Right ventricle myocardium superior (tissue), 1 donor: ENCODE measurements around the gene KCNJ9. TPM values are rescaled to one million over a fixed set of nuclear protein-coding genes. Genes with fewer than 3 reads are reported as not detected.

Experiments
- ATAC-seq: fragments of 200-7000 bp; cut with Tn5 transposase; one replicate; pipeline ENCODE4 v1.9.1; 2020; ENCODE audit warnings: mild to moderate bottlenecking; ENCODE audit not compliant: poor library complexity
- DNase-seq: peaks from one replicate; pipeline ENCODE4 v3.0.0-alpha.2; 2020
- intact Hi-C: fragments of 100-400 bp; cut with DNase I; formaldehyde crosslinking; loops from one replicate; pipeline ENCODE4 v1.11.2; 2022
- total RNA-seq: library from RNA; stranded (reverse); fragmentation: NEBNext Ultra II Directional; extraction: Animal tissue kit (Norgen Biotek cat#: 25700); gene quantifications from one replicate; pipeline ENCODE4 v1.2.1, GENCODE V29; 2021
- donor health status: DM: no; HTN: yes; CAD: no; lungs with severe emphysema.

KCNJ9 gene
- total RNA-seq, 1 donor from 2014 or later, result not detected

DNA sequence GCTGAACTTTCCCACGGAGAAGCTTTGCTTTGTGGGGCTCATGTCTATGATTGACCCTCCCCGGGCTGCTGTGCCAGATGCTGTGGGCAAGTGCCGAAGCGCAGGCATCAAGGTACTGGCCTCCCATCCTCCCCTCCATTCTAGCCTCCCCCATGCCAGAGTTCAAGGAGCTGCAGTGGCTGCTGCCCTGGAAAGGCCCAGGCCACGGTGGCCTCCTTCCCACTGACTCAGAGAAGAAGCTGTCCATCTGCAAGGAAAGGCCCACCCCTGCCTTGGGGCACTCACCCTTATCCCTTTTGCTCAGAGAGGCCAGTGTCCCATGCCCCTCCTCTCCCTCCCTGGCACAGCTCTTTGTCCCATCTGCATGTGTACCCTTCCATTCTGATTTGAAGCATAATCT lies 49.1 kb downstream of the KCNJ9 start:
- no peak for ATAC-seq
- intact Hi-C loops, result no loop called here
- no peak for DNase-seq

DNA sequence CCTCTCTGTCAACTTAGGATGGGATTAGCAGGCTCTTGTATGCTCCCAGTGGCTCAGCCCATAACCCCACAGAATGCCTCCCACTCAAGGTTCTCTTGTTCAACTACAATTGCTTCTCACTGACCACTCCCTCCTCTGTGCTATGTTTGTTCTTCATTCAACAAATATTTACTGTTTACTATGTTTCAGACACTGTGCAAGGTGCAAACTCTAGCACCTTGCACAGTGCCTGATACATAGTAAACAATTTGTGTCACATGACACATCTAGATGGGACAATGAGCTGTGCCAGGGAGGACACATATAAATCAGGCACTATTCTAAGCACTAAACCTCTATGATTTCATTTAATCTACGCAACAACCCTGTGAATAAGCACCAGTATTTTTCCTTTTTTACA lies 49.6 kb downstream of the KCNJ9 start:
- no peak for ATAC-seq
- DNase-seq, result no peak
- intact Hi-C loops, result no loop called here

GRCh38 chr1:160131803-160132565 lies 50.6 kb downstream of the KCNJ9 start:
- peak; percentile 89 for ATAC-seq
- intact Hi-C loops, result no loop called here
- peak; percentile 68 for DNase-seq

GRCh38 chr1:160133990-160134770 lies 52.8 kb downstream of the KCNJ9 start:
- DNase-seq, result no peak
- intact Hi-C loops, result no loop called here
- no peak for ATAC-seq

GRCh38 chr1:160134791-160135572 lies 53.6 kb downstream of the KCNJ9 start:
- no peak for DNase-seq

DNA sequence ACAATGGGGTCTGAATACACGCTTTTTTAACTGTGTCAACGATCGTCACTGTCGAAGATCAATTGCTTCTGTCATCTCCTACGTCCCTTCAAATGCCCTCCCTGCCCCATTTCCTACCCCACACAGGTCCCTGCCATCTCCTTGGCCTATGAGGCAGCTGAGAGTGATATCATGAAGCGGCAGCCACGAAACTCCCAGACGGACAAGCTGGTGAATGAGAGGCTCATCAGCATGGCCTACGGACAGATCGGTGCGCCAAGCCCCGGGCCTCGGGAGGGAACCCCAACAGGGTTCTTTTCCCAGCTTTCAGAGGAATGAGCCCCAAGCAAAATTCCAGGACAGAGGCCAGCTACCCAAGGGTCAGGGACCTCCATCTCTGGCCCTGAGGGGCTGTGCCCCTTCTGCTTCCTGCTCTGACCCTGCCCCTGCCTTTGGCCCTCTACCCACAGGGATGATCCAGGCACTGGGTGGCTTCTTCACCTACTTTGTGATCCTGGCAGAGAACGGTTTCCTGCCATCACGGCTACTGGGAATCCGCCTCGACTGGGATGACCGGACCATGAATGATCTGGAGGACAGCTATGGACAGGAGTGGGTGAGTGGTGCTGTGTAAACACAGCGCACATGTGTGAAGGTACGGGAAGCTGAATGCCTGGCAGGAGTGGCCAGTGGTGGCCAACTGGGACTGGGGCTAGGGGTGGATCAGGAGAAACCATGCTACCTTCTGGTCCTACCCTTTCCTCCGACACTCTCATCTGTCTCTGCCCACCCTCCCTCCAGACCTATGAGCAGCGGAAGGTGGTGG lies 55.0 kb downstream of the KCNJ9 start:
- ATAC-seq, result no peak
- intact Hi-C loops, result no loop called here

More at GRCh38 chr1:160134791-160135572, 53.6 kb downstream of the KCNJ9 start:
- intact Hi-C loops, result no loop called here
- ATAC-seq, result no peak

GRCh38 chr1:160136926-160137200 lies 55.5 kb downstream of the KCNJ9 start:
- no peak for ATAC-seq
- no peak for DNase-seq
- intact Hi-C loops, result no loop called here

More for the DNA sequence above, 55.0 kb downstream of the KCNJ9 start:
- DNase-seq, result no peak

- no peak for DNase-seq
- intact Hi-C loops, result no loop called here
- ATAC-seq, result no peak
Observed at GRCh38 chr1:160137216-160137862, 56.0 kb downstream of the KCNJ9 start.

DNA sequence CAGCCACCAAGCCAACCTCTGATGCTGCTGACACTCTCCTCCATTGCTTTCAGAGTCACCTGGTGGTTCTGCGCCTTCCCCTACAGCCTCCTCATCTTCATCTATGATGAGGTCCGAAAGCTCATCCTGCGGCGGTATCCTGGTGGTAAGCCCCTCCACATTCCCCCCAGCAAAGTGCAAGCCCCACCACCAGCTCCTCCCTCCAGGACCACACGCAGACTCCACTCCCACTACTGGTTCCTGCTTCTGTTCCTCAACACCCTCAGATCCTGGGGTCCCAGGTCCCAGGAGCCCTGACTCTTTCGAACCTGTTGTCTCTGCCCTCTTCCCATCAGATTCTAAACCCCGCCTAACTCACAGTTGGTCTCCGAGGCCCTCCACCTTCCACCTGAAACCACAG lies 58.5 kb downstream of the KCNJ9 start:
- no peak for ATAC-seq
- intact Hi-C loops, result no loop called here
- no peak for DNase-seq

Other genes with a start within 250 kb of the KCNJ9 start
- not detected for gene VSIG8, start 218.9 kb upstream of the KCNJ9 start, total RNA-seq
- 1.2 TPM for gene CFAP45, start 181.4 kb upstream of the KCNJ9 start, total RNA-seq
- 116 TPM for gene TAGLN2, start 156.0 kb upstream of the KCNJ9 start, total RNA-seq
- gene IGSF9, start 135.9 kb upstream of the KCNJ9 start, total RNA-seq, result 0.30 TPM
- gene SLAMF9, start 127.3 kb upstream of the KCNJ9 start, total RNA-seq, result not detected
- 2.0 TPM for gene PIGM, start 49.5 kb upstream of the KCNJ9 start, total RNA-seq
- 0.16 TPM for gene KCNJ10, start 11.4 kb upstream of the KCNJ9 start, total RNA-seq
- gene IGSF8, start 17.1 kb downstream of the KCNJ9 start, total RNA-seq, result 18.5 TPM
- 210 TPM for gene ATP1A2, start 34.2 kb downstream of the KCNJ9 start, total RNA-seq
- gene ATP1A4, start 70.1 kb downstream of the KCNJ9 start, total RNA-seq, result 0.40 TPM
- gene CASQ1, start 109.0 kb downstream of the KCNJ9 start, total RNA-seq, result 12.6 TPM
- 225 TPM for gene PEA15, start 123.8 kb downstream of the KCNJ9 start, total RNA-seq
- gene DCAF8, start 181.0 kb downstream of the KCNJ9 start, total RNA-seq, result 146 TPM
- gene PEX19, start 203.6 kb downstream of the KCNJ9 start, total RNA-seq, result 97.3 TPM